NCI-H446 treated with DMSO at 0.1 percent for 48 hours (cell line): ENCODE results near the gene PLPP1.

Experiments
- DNase-seq: peaks from one replicate; lab custom pipeline; 2025; lab: John Stamatoyannopoulos, UW

PLPP1 gene

GRCh38 chr5:55534436-55535198 lies at the start of gene PLPP1:
Gene PLPP1 (minus strand): TSS chr5:55534964. CDS start chr5:55534629, 335 bp downstream.
- DNase-seq = peak; percentile 83

GRCh38 chr5:55583578-55583977 lies 48.8 kb upstream of the PLPP1 start:
- DNase-seq = no peak

- DNase-seq = no peak
Observed at GRCh38 chr5:55582256-55582655, 47.5 kb upstream of the PLPP1 start.

GRCh38 chr5:55580042-55580441 lies 45.3 kb upstream of the PLPP1 start:
- DNase-seq = no peak

GRCh38 chr5:55578771-55579170 lies 44.0 kb upstream of the PLPP1 start:
- DNase-seq = no peak

GRCh38 chr5:55577353-55578060 lies 42.7 kb upstream of the PLPP1 start:
- peak; percentile 24 for DNase-seq

GRCh38 chr5:55576661-55577060 lies 41.9 kb upstream of the PLPP1 start:
- no peak for DNase-seq

- DNase-seq = no peak
Observed at GRCh38 chr5:55575815-55576583, 41.2 kb upstream of the PLPP1 start.

- no peak for DNase-seq
Observed at GRCh38 chr5:55572600-55572999, 37.8 kb upstream of the PLPP1 start.

GRCh38 chr5:55572020-55572419 lies 37.3 kb upstream of the PLPP1 start:
- DNase-seq = no peak

- DNase-seq = no peak
Observed at GRCh38 chr5:55570570-55570969, 35.8 kb upstream of the PLPP1 start.

- DNase-seq = no peak
Observed at GRCh38 chr5:55570026-55570425, 35.3 kb upstream of the PLPP1 start.

GRCh38 chr5:55569513-55569865 lies 34.7 kb upstream of the PLPP1 start:
- DNase-seq = no peak

GRCh38 chr5:55568654-55569512 lies 34.1 kb upstream of the PLPP1 start:
- no peak for DNase-seq

GRCh38 chr5:55564721-55565120 lies 30.0 kb upstream of the PLPP1 start:
- no peak for DNase-seq

GRCh38 chr5:55558484-55558883 lies 23.7 kb upstream of the PLPP1 start:
- no peak for DNase-seq

GRCh38 chr5:55557123-55557522 lies 22.4 kb upstream of the PLPP1 start:
- no peak for DNase-seq

- peak; percentile 77 for DNase-seq
Observed at GRCh38 chr5:55554585-55555202, 19.9 kb upstream of the PLPP1 start.

GRCh38 chr5:55551904-55552303 lies 17.1 kb upstream of the PLPP1 start:
- no peak for DNase-seq

- DNase-seq = no peak
Observed at GRCh38 chr5:55551358-55551757, 16.6 kb upstream of the PLPP1 start.

GRCh38 chr5:55547781-55548180 lies 13.0 kb upstream of the PLPP1 start:
- no peak for DNase-seq
